Measurements from ENCODE around the gene CPA1. TPM values are rescaled to one million over a fixed set of nuclear protein-coding genes. Genes with fewer than 3 reads are reported as not detected.
A peak's percentile ranks its signal among the peaks of the same experiment; 100 is the strongest.

Gene CPA1
- total and polyA plus RNA-seq, 10 of the 15 experiments (the other 5 are each of a cell fraction or from before 2014, with no cell fraction given) = 8.0 TPM; not detected in 9

DNA sequence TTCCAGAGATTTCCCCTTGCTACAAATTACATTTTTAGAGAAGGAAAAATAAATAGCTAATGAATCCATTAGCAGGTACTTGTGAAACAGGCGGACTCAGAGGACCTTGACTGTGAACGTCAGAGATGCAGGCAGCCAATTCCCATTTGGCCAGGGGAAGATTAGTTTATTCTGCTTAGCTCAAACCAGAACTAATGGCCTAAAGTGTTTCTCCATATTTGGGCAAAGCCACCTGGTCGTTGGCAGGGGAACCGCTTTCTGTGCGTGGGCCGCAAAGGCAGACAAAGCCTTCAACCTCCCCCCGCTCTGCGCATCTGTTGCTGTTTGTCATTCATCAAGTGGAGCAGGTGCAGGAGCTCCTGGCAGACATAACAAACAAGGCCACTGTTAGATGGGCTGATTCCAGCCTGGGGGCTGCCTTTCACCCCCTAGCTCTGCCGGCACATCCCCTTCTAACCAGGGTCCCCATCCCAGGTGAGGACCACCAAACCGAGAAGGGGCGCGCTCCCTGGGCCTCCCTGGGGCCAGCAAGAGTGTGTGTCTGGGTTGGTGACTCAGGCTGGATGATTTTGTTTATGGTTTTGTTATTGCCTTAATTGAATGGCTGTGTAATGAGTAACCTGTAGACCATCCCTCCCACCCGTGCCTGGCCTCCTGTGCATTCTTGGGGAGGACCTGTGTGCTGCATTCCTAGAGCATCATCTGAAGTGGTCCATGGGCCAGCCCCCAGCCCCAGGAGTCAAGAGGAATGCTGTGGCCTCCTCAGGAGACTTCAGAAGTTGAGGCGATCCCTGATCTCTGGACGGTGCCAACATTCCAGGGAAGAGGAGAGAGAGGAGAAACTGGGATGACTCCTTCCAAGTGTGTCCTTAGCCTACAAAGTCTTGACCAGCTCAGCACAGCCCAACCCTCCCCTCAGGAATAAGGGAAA lies 14.5 kb upstream of the CPA1 start (continued):
- TF ChIP-seq, protein P1, sequence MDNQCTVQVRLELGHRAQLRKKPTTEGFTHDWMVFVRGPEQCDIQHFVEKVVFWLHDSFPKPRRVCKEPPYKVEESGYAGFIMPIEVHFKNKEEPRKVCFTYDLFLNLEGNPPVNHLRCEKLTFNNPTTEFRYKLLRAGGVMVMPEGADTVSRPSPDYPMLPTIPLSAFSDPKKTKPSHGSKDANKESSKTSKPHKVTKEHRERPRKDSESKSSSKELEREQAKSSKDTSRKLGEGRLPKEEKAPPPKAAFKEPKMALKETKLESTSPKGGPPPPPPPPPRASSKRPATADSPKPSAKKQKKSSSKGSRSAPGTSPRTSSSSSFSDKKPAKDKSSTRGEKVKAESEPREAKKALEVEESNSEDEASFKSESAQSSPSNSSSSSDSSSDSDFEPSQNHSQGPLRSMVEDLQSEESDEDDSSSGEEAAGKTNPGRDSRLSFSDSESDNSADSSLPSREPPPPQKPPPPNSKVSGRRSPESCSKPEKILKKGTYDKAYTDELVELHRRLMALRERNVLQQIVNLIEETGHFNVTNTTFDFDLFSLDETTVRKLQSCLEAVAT (IDR thresholded peaks at IDR 0.05) = no peak
- TF ChIP-seq, protein P2, sequence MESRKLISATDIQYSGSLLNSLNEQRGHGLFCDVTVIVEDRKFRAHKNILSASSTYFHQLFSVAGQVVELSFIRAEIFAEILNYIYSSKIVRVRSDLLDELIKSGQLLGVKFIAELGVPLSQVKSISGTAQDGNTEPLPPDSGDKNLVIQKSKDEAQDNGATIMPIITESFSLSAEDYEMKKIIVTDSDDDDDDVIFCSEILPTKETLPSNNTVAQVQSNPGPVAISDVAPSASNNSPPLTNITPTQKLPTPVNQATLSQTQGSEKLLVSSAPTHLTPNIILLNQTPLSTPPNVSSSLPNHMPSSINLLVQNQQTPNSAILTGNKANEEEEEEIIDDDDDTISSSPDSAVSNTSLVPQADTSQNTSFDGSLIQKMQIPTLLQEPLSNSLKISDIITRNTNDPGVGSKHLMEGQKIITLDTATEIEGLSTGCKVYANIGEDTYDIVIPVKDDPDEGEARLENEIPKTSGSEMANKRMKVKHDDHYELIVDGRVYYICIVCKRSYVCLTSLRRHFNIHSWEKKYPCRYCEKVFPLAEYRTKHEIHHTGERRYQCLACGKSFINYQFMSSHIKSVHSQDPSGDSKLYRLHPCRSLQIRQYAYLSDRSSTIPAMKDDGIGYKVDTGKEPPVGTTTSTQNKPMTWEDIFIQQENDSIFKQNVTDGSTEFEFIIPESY (IDR thresholded peaks at IDR 0.05) = no peak
- peak; percentile 44 for TF ChIP-seq KLF5 (IDR thresholded peaks at IDR 0.05; ENCODE audit: partially characterized antibody)
- no peak for TF ChIP-seq SREBF2 (IDR thresholded peaks at IDR 0.05; ENCODE audit: low read length)
- peak; percentile 56; the same call in 1 of the 2 replicates for TF ChIP-seq CHD2 (IDR thresholded peaks at IDR 0.05; ENCODE audit: borderline replicate concordance, low read depth, low read length)
- TF ChIP-seq, protein P3, sequence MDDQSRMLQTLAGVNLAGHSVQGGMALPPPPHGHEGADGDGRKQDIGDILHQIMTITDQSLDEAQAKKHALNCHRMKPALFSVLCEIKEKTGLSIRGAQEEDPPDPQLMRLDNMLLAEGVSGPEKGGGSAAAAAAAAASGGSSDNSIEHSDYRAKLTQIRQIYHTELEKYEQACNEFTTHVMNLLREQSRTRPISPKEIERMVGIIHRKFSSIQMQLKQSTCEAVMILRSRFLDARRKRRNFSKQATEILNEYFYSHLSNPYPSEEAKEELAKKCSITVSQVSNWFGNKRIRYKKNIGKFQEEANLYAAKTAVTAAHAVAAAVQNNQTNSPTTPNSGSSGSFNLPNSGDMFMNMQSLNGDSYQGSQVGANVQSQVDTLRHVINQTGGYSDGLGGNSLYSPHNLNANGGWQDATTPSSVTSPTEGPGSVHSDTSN (IDR thresholded peaks at IDR 0.05; ENCODE audit: insufficient replicate concordance, low read depth, low read length) = peak; percentile 77
- TF ChIP-seq, protein P4, sequence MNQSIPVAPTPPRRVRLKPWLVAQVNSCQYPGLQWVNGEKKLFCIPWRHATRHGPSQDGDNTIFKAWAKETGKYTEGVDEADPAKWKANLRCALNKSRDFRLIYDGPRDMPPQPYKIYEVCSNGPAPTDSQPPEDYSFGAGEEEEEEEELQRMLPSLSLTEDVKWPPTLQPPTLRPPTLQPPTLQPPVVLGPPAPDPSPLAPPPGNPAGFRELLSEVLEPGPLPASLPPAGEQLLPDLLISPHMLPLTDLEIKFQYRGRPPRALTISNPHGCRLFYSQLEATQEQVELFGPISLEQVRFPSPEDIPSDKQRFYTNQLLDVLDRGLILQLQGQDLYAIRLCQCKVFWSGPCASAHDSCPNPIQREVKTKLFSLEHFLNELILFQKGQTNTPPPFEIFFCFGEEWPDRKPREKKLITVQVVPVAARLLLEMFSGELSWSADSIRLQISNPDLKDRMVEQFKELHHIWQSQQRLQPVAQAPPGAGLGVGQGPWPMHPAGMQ (IDR thresholded peaks at IDR 0.05; ENCODE audit: borderline replicate concordance) = no peak
- no peak for TF ChIP-seq SMC3 (IDR thresholded peaks at IDR 0.05; ENCODE audit: borderline replicate concordance, low read length)
- TF ChIP-seq BCL11A (IDR thresholded peaks at IDR 0.05; ENCODE audit: low read depth, low read length) = peak; percentile 42; the same call in 1 of the 2 replicates
- peak; percentile 45 for TF ChIP-seq DPF2 (IDR thresholded peaks at IDR 0.05)
- TF ChIP-seq SIN3A (IDR thresholded peaks at IDR 0.05; ENCODE audit: low read depth, low read length) = no peak
- no peak for TF ChIP-seq HDGF (IDR thresholded peaks at IDR 0.05)
- no peak for TF ChIP-seq GABPA (IDR thresholded peaks at IDR 0.05; ENCODE audit: low read depth)
- no peak for TF ChIP-seq SPI1 (IDR thresholded peaks at IDR 0.05; ENCODE audit: borderline replicate concordance, insufficient read depth, low read depth, low read length)
- TF ChIP-seq, protein P5, sequence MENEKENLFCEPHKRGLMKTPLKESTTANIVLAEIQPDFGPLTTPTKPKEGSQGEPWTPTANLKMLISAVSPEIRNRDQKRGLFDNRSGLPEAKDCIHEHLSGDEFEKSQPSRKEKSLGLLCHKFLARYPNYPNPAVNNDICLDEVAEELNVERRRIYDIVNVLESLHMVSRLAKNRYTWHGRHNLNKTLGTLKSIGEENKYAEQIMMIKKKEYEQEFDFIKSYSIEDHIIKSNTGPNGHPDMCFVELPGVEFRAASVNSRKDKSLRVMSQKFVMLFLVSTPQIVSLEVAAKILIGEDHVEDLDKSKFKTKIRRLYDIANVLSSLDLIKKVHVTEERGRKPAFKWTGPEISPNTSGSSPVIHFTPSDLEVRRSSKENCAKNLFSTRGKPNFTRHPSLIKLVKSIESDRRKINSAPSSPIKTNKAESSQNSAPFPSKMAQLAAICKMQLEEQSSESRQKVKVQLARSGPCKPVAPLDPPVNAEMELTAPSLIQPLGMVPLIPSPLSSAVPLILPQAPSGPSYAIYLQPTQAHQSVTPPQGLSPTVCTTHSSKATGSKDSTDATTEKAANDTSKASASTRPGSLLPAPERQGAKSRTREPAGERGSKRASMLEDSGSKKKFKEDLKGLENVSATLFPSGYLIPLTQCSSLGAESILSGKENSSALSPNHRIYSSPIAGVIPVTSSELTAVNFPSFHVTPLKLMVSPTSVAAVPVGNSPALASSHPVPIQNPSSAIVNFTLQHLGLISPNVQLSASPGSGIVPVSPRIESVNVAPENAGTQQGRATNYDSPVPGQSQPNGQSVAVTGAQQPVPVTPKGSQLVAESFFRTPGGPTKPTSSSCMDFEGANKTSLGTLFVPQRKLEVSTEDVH (IDR thresholded peaks at IDR 0.05; ENCODE audit: low read depth, partially characterized antibody) = no peak
- TF ChIP-seq EP300 (IDR thresholded peaks at IDR 0.05; ENCODE audit: borderline replicate concordance in 1 of 2, control insufficient read depth in 1 of 2, low read depth in 2 of 2, low read length in 2 of 2) = peak in 1 of 2 experiments; percentile 76; a peak in 2 of 4 replicates
- no peak for TF ChIP-seq HDAC6 (IDR thresholded peaks at IDR 0.05; ENCODE audit: unreplicated experiment)
